Naive thymus-derived CD8-positive, alpha-beta T cell (primary cell): Measurements from ENCODE around the gene SORCS2. TPM values are rescaled to one million over a fixed set of nuclear protein-coding genes. Genes with fewer than 3 reads are reported as not detected.

ENCODE experiments used
- ATAC-seq, 2 donors: fragments of 150-1000 bp; cut with Tn5 transposase in 1 of 2; sonication (Bioruptor Pico), chemical (Tn5 transposase) in 1 of 2; 1 replicate in 1 of 2; 2 replicates in 1 of 2; pipeline ENCODE4 v1.10.0; 2021; ENCODE audit warnings: mild to moderate bottlenecking in 2 of 2, moderate library complexity in 2 of 2
- POLR2A ChIA-PET: fragments of 350-600 bp; sonication (Branson Sonifier 250); formaldehyde crosslinking; loops from one replicate; lab custom pipeline; 2021; ENCODE audit warnings: antibody characterized with exemption; lab: Charles Lee
- DNase-seq, 10 donors: peaks; one replicate each; pipeline versions ENCODE4 v3.0.0 to v3.0.0-alpha.2; 2020 to 2022
- H3K27ac Mint-ChIP-seq, 10 donors: one replicate each; pipeline ENCODE4 v1.8.0; 2020 to 2022; ENCODE audit warnings: mild to moderate bottlenecking in 10 of 10, mixed read lengths in 10 of 10, moderate library complexity in 4 of 10, inconsistent platforms in 1 of 10
- H3K27me3 Mint-ChIP-seq, 5 donors: one replicate each; pipeline ENCODE4 v1.8.0; 2021 to 2022; ENCODE audit warnings: mixed read lengths in 5 of 5
- H3K36me3 Mint-ChIP-seq, 3 donors: one replicate each; pipeline ENCODE4 v1.8.0; 2020 to 2022; ENCODE audit warnings: mixed read lengths in 3 of 3, mild to moderate bottlenecking in 2 of 3, inconsistent platforms in 1 of 3
- H3K4me1 Mint-ChIP-seq, 4 donors: one replicate each; pipeline ENCODE4 v1.8.0; 2021 to 2022; ENCODE audit warnings: mixed read lengths in 4 of 4
- H3K4me3 Mint-ChIP-seq, 10 donors: one replicate each; pipeline ENCODE4 v1.8.0; 2020 to 2022; ENCODE audit warnings: mild to moderate bottlenecking in 10 of 10, mixed read lengths in 10 of 10, moderate library complexity in 6 of 10, inconsistent platforms in 1 of 10
- H3K9me3 Mint-ChIP-seq, 9 donors: one replicate each; pipeline ENCODE4 v1.8.0; 2020 to 2022; ENCODE audit warnings: mixed read lengths in 9 of 9, mild to moderate bottlenecking in 3 of 9, inconsistent platforms in 1 of 9, moderate library complexity in 1 of 9
- polyA plus RNA-seq, 3 donors: library from polyadenylated mRNA; unstranded; fragments of 300-500 nt; fragmentation: Illumina TruSeq; gene quantifications; one replicate each; pipeline ENCODE4 v1.2.3, GENCODE V29; 2021
- total RNA-seq, 8 experiments: library from RNA in 2 of 8; stranded (reverse) in 2 of 8; gene quantifications; one replicate each; pipeline ENCODE4 v1.2.3 and lab custom pipeline; 2021 to 2026

Gene SORCS2
- total and polyA plus RNA-seq, 5 experiments from 2014 or later: not detected

DNA sequence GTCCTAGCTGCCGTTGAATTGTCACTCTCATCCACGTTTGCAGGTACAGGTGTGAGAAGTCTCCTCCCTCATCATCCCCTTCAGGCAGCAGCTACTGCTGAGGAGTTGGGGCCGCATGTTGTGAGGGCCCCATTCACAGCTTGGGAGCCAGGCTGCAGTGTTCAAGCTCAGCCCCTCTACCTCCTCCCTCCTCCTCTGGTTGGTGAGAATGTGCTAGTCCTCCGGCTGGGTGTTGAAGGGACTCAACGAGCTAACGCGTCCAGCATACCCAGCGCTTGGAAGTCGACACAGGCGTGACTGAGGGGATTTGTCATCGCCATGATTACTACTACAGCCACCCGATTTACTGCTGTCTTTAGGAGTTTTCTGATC lies 324.4 kb downstream of the SORCS2 start:
- ATAC-seq (no peak), DNase-seq (no peak)
- H3K9me3 Mint-ChIP-seq: no peaks in the 10 kb centered on the region
- no peak overlapping the region for H3K4me3 Mint-ChIP-seq
- peaks cover 0 to 1% (median 0%) of the 10 kb centered on the region in 4 donors for H3K4me1 Mint-ChIP-seq
- POLR2A ChIA-PET: no interaction called here
- H3K27ac Mint-ChIP-seq: no peak overlapping the region
- peaks cover 0 to 42% (median 12%) of the 10 kb centered on the region in 5 donors for H3K27me3 Mint-ChIP-seq
- no peaks in the 10 kb centered on the region for H3K36me3 Mint-ChIP-seq

DNA sequence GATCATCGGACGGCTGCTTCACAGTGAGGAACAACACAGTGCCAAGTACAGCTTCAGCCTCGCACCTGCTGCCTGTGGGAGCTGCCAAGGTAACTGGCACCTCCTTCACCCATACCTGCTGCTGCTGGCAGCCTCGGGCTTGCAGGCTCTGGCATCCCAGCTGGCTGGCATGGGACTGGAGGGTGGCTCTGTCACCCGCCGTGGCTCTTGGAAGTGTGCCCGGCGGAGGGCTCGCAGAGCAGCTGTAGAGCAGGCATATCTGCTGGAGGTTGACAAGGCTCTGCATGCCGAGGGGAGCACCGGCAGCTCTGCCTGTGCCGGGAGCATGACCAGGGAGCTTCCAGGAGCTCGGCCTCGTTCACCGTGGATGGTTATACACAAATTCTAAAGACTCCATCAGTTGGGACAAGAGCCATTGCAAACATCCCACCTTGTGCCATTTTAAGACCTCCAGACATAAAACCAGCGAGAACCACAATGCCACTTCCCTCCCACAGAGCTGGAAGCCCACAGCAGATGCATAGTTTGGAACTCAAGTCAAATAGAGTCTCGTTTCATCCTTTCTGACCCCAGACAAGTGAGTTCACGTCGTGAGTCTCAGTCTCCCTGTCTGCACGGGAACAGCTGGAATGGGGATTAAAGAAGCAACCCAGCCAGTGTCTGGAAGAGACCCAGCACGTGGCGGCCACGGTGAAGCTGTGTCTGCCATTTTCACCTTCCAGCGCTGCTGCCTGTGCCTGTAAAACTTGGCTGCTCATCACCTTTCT lies 326.7 kb downstream of the SORCS2 start:
- Mint-ChIP-seq H3K36me3 (no peaks in the 10 kb centered on the region), H3K27ac (no peak overlapping the region), H3K9me3 (no peaks in the 10 kb centered on the region), H3K4me1 (peaks cover 0 to 13% (median under 1%) of the 10 kb centered on the region in 4 donors), H3K4me3 (no peak overlapping the region), H3K27me3 (peaks cover 3 to 52% (median 21%) of the 10 kb centered on the region in 5 donors)
- ATAC-seq: no peak
- no peak for DNase-seq
- POLR2A ChIA-PET: no interaction called here

DNA sequence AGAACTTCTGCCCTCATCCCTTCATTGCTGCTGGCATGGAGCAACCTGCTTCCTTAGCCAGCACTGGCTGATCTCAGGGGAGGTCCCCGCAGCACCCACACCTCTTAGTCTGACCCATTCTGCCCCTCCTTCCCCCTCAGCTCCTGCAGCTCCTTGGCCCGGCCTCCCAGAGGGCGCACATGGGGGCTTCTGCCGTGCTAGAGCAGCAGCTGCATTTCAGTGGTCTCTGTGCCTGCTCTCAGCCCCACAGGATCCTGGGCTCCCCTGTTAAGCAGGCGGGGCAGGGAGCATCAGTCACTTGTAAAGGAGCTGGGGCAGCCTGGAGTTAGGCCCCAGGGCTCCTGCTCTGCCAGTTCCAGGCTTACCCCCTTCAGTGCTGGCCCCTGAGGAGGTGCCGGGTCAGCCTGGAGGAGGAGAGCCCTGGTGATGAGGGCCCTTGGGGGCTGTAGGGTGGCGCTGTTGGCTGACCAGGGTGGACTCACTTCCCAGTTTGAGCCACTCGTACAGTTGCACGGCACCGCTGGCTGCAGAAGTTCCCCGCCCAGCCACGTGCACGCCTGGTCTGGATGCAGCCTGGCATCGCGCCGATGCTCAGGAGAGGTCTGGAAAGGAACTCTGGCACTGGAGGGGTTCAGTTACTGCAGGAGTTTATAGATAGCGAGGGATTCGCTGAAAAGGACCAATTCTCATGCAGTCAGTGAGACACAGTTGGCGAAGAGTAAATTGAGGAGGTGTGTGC lies 327.5 kb downstream of the SORCS2 start:
- peaks cover 3 to 54% (median 29%) of the 10 kb centered on the region in 5 donors for H3K27me3 Mint-ChIP-seq
- H3K4me3 Mint-ChIP-seq: no peak overlapping the region
- H3K9me3 Mint-ChIP-seq: no peaks in the 10 kb centered on the region
- ATAC-seq: no peak
- POLR2A ChIA-PET: no interaction called here
- H3K27ac Mint-ChIP-seq: no peak overlapping the region
- H3K4me1 Mint-ChIP-seq: peaks cover 0 to 20% (median 6%) of the 10 kb centered on the region in 4 donors
- no peak for DNase-seq
- no peaks in the 10 kb centered on the region for H3K36me3 Mint-ChIP-seq

DNA sequence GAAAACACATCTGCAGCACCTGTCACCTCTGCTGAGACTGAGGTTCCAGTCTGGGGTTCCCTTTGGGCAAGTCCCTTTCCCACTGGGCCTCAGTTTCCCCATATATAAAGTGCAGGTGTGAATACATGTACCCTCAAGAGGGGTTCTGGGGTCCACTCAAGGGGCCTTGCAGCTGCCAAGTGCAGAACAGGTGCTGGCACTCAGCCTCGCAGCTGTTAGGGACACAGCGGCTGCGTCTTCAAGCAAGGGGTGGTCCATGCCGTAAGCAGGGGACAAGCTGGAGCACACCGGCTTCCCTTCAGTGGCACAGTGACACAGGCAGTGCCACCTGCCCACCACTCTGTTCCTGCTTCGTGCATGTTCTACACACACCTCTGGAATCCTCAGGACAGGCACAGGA lies 329.3 kb downstream of the SORCS2 start:
- Mint-ChIP-seq H3K4me3 (peak overlapping the region in 1 of 10 donors; percentile 40), H3K9me3 (no peaks in the 10 kb centered on the region), H3K27me3 (peaks cover 9 to 66% (median 47%) of the 10 kb centered on the region in 5 donors), H3K36me3 (no peaks in the 10 kb centered on the region), H3K27ac (no peak overlapping the region), H3K4me1 (peaks cover 0 to 23% (median 15%) of the 10 kb centered on the region in 4 donors)
- DNase-seq (no peak), ATAC-seq (no peak)
- POLR2A ChIA-PET: no interaction called here

DNA sequence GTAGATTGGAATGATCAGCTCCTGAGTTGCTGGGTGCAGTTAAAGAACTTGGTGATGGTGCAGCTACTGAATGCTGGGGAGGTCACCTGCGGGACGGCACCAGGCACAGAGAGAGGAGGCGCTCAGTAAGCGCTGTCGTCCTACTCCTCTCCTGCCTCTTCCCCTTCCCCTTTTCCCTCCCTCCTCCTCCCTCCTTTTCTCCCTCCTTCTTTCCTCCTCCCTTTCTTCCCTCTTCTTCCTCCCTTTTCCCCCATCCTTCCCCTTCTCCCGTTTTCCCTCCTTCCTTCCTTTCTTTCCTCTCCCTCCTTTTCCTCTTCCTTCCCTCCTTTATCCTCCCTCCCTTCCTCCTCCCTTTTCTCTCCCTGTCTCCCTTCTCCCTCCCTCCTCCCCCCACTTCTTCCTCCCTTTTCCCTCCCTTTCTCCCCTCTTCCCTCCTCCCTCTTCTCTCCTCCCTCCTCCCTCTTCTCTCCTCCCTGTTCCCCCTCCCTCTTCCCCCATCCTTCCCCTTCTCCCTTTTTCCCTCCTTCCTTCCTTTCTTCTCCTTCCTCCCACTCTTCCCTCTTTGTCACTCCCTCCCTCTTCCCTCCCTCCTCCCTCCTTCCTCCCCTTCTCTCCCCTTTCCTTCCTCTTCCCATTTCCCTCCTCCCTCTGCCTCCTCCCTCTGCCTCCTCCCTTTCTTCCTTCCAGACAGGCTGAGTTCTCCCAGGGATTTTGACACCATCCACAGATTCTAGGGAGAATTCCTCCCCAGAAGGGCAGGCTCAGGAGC lies 330.3 kb downstream of the SORCS2 start:
- H3K27me3 Mint-ChIP-seq: peaks cover 8 to 70% (median 54%) of the 10 kb centered on the region in 5 donors

DNA sequence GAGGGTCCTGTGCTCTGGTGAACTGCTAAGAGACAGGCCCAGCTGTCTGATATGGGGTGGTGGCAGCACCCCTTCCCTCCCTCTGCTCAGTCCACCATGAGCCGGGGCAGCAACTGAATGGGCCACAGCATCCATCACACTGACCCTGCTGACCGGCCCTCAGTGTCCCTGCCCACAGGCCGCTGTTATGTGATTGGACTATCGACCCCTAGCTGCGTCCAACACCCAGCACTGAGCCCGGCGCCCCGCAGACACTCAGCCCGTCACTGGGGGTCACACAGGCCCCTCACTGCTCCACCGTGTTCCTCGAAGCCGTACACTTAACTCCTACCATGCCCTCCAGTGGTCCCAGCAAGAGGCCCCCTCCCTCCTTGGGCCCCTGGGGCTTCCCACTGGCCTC lies 331.2 kb downstream of the SORCS2 start:
- no peaks in the 10 kb centered on the region for H3K9me3 Mint-ChIP-seq
- POLR2A ChIA-PET: no interaction called here
- peak overlapping the region in 1 of 10 donors; percentile 7 for H3K27ac Mint-ChIP-seq
- no peak overlapping the region for H3K4me3 Mint-ChIP-seq
- H3K27me3 Mint-ChIP-seq: peaks cover 8 to 68% (median 59%) of the 10 kb centered on the region in 5 donors
- ATAC-seq: no peak
- H3K4me1 Mint-ChIP-seq: peaks cover 0 to 23% (median 15%) of the 10 kb centered on the region in 4 donors
- DNase-seq: no peak
- no peaks in the 10 kb centered on the region for H3K36me3 Mint-ChIP-seq

More for the DNA sequence above, 330.3 kb downstream of the SORCS2 start:
- no peak for DNase-seq
- no peaks in the 10 kb centered on the region for H3K9me3 Mint-ChIP-seq
- POLR2A ChIA-PET: no interaction called here
- ATAC-seq: no peak
- H3K4me1 Mint-ChIP-seq: peaks cover 0 to 23% (median 15%) of the 10 kb centered on the region in 4 donors
- H3K4me3 Mint-ChIP-seq: no peak overlapping the region
- no peaks in the 10 kb centered on the region for H3K36me3 Mint-ChIP-seq
- H3K27ac Mint-ChIP-seq: no peak overlapping the region

DNA sequence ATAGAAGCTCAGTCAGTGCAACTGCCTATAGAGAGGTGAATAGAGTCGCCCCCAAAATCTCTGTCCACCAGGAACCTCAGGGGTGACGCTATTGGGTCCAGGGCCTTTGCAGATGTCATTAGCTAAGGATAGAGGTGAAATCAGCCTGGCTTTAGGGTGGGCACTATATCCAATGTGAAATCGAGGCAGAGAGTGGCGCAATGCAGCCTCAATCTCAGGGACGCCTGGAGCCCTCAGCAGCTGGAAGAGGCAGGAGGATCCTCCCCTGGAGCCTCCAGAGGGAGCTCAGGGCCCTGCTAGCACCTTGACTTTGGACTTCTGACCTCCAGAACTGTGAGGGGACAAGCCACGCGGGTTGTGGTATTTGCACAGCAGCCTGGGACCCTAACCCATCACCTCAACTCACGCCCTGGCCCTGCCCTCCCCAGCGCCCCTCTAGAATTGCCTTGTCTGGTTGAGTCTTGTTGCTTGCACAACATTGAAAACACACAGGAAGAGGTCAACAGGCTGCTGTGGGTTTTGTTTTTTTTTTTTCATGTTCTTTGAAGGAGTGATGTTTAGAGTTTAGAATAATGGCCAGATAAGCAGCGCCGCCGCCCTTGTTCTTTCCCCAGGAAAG lies 331.8 kb downstream of the SORCS2 start:
- peaks cover 8 to 72% (median 64%) of the 10 kb centered on the region in 5 donors for H3K27me3 Mint-ChIP-seq
- no peak for ATAC-seq

DNA sequence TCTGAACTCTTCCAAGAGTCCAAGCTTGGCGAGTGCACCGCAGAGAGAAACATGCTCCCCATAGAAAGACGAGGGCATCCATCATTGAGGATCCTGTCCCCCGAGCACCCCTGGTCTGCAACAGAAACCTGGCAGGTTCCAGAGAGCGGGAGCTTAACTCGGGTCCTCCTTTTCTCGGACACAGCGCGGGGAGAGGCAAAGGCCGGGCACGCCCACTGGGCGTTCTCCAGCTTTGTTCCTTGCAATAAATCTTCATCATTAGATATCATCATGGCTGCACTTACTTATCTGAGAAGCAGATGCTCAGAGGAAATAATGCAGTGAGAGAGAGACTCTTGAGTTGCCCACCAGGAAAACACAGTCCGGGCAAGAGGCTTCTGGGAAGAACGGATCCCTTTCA lies 332.5 kb downstream of the SORCS2 start:
- peaks cover 0 to 23% (median 15%) of the 10 kb centered on the region in 4 donors for H3K4me1 Mint-ChIP-seq
- H3K4me3 Mint-ChIP-seq: peak overlapping the region in 1 of 10 donors; percentile 55
- no peak for DNase-seq
- ATAC-seq: no peak
- H3K36me3 Mint-ChIP-seq: no peaks in the 10 kb centered on the region
- POLR2A ChIA-PET: no interaction called here
- H3K9me3 Mint-ChIP-seq: no peaks in the 10 kb centered on the region
- peaks cover 8 to 78% (median 67%) of the 10 kb centered on the region in 5 donors for H3K27me3 Mint-ChIP-seq
- H3K27ac Mint-ChIP-seq: peak overlapping the region in 1 of 10 donors; percentile 20

More for the DNA sequence above, 331.8 kb downstream of the SORCS2 start:
- Mint-ChIP-seq H3K9me3 (no peaks in the 10 kb centered on the region), H3K4me3 (peak overlapping the region in 1 of 10 donors; percentile 55), H3K27ac (peak overlapping the region in 3 of 10 donors; percentile 7 to 20 (median 18)), H3K36me3 (no peaks in the 10 kb centered on the region), H3K4me1 (peaks cover 0 to 23% (median 15%) of the 10 kb centered on the region in 4 donors)
- POLR2A ChIA-PET: no interaction called here
- DNase-seq: no peak

DNA sequence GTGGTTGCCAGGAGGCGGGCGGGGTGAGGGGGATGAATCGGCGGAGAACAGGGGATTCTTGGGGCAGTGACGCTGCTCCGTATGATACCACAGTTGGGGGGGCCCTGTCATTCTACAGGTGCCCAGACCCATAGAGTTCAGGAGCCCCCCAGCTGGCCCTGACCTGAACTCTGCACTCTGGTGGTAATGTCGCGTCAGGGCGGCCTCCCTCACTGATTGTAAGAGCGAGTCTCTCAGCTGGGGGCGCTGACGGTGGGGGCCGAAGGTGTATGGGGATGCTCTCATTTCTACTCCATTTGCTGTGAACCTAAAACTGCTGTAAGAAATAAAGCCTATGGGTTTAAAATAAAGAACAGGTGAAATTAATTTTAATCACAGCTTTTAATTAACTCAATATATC lies 334.2 kb downstream of the SORCS2 start:
- Mint-ChIP-seq H3K9me3 (no peaks in the 10 kb centered on the region), H3K27ac (no peak overlapping the region), H3K4me1 (peaks cover 0 to 23% (median 15%) of the 10 kb centered on the region in 4 donors), H3K27me3 (peaks cover 8 to 73% (median 55%) of the 10 kb centered on the region in 5 donors), H3K4me3 (no peak overlapping the region), H3K36me3 (no peaks in the 10 kb centered on the region)
- POLR2A ChIA-PET: no interaction called here
- ATAC-seq: no peak
- DNase-seq: no peak

DNA sequence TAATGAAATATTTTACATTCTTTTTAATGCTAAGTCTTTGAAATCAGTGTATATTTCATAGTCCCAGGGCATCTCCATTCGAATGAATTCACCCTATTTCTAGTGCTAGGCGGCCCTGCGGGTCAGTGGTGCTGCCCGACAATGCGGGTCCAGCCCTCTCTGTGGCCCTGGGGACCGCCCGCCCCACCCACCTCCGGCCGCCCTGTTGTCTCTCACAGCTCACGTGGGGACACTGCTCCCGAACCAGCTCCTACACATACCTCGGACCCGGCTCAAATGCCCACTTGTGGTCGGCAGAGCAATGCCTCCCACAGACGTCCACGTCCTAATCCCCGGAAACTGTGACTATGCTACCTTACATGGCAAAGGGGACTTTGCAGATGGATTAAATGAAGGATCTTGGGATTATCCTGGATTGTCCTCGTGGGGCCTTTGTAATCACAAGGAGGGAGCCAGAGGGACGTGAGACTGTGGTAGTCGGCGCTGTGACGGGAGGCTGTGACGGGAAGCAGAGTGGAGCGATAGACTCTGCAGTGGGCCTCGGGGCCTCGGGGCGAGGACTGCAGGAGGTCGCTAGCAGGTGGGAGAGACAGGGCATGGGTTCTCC lies 334.7 kb downstream of the SORCS2 start:
- no peak for DNase-seq
- Mint-ChIP-seq H3K9me3 (no peaks in the 10 kb centered on the region), H3K4me1 (peaks cover 0 to 19% (median 14%) of the 10 kb centered on the region in 4 donors), H3K27me3 (peaks cover 7 to 69% (median 55%) of the 10 kb centered on the region in 5 donors), H3K36me3 (no peaks in the 10 kb centered on the region), H3K4me3 (no peak overlapping the region), H3K27ac (no peak overlapping the region)
- ATAC-seq: no peak
- POLR2A ChIA-PET: no interaction called here

DNA sequence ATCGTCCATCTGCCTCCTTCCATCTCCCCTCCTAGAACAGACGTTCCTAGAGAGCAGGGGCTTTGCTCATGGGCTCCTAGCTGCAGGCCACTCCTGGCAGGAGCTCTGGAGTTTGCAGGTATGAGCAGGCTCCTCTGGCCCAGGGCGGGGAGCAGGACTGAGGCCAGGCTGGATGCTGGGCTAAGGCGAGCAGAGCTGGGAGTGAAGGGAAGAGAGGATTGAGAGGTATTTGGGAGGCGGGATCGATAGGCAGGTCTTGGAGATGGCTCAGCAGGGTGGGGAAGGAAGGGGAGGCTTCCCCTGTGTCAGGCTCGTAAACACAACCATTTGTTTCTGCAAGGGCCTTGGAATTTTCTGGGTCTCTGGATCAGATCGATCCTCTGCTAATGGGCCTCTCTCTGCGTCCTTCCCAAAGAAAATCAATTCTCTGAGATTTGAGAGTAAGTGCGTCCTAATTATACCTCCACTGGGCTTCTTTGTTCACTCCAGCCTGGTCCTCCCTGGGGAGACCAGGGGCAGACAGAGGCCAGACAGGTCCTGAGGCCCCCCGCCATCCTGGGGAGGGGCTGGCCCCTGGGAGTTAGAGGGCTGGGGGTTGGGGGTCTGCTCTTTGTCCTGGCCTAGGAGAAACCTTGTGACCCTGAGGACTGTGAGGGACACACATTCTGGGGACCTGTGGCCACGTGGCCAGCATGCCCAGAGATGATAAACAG lies 337.2 kb downstream of the SORCS2 start:
- no peak for DNase-seq
- peaks cover 0 to 15% (median 7%) of the 10 kb centered on the region in 4 donors for H3K4me1 Mint-ChIP-seq
- peaks cover 0 to 4% (median 0%) of the 10 kb centered on the region in 9 donors for H3K9me3 Mint-ChIP-seq
- H3K4me3 Mint-ChIP-seq: no peak overlapping the region
- H3K27me3 Mint-ChIP-seq: peaks cover 5 to 52% (median 43%) of the 10 kb centered on the region in 5 donors
- H3K36me3 Mint-ChIP-seq: peaks cover 0 to 1% (median 0%) of the 10 kb centered on the region in 3 donors
- no peak overlapping the region for H3K27ac Mint-ChIP-seq
- POLR2A ChIA-PET: no interaction called here
- ATAC-seq: no peak
